ENCODE measurements around the gene ZNF12. TPM values are rescaled to one million over a fixed set of nuclear protein-coding genes. Genes with fewer than 3 reads are reported as not detected.
"Not testable (repeated sequence)": the region's sequence is repeated elsewhere in the genome, so short reads cannot be mapped to it uniquely, and the experiment has no call there.

The ZNF12 gene
- polyA plus RNA-seq (2011; rRNA removed), result 15.4 and 20.4 TPM in 2 replicates
- polyA minus RNA-seq (2011; rRNA and poly(A)+ RNA removed), result 11.9 and 21.3 TPM in 2 replicates

DNA sequence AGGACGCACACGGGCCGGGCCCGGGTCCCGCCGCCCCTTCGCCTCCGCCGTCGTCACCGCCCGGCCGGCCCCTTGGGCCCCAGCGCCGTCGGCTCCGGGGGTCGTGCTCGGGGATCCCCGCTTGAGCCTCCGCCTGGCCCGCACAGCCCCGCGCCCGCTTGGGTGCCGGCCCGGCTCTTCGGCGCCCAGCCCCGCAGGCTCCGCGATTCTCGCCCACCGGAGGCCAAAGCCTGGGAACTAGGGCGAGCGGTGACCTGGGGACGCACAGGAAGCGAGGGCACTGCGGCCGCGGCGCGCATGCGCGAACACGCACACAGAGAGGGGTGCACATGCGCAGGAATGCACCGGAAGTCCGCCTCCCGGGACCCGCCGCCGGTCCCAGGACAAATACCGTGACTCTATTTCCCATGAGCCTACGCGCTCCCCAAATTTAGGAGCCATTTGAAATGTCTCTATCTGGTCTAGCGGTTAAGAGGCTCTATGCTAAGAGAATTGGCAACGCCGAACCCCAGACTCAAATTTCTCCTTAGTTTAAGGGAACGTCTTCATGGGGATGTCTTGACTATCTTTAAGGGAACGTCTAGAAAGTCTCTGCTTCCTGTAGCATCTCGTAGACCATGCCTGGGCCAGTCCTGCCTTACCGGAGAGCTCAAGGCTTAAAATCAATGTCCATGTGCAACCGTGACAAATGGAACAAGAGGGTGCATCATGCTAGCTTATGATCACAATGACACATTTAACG, at the start of gene ZNF12:
TSS of gene ZNF12 (minus strand) at position 282 of the 742 bp plus-strand sequence. CDS start 1,774 bp downstream, outside the sequence.
- H3K4me3 ChIP-seq (ENCODE audit: low read depth, low read length), result peak within 1 kb of the TSS; percentile 90
- ChIA-PET CTCF (no interaction called here), POLR2A (interaction anchor here (0.7 kb wide), 1 partner anchor 70 kb away, joined by 3 read pairs; the partner anchor contains the start of gene ZNF316)
- H3K27me3 ChIP-seq (ENCODE audit: control insufficient read depth, insufficient read depth, low read length), result no peaks in the 10 kb centered on the region
- peak; percentile 81 for DNase-seq (ENCODE audit: low read depth, low spot score)
- peaks cover 36% of the 10 kb centered on the region for H3K9me3 ChIP-seq (ENCODE audit: control insufficient read depth, insufficient read depth, low read length)
- TF ChIP-seq, protein P1, sequence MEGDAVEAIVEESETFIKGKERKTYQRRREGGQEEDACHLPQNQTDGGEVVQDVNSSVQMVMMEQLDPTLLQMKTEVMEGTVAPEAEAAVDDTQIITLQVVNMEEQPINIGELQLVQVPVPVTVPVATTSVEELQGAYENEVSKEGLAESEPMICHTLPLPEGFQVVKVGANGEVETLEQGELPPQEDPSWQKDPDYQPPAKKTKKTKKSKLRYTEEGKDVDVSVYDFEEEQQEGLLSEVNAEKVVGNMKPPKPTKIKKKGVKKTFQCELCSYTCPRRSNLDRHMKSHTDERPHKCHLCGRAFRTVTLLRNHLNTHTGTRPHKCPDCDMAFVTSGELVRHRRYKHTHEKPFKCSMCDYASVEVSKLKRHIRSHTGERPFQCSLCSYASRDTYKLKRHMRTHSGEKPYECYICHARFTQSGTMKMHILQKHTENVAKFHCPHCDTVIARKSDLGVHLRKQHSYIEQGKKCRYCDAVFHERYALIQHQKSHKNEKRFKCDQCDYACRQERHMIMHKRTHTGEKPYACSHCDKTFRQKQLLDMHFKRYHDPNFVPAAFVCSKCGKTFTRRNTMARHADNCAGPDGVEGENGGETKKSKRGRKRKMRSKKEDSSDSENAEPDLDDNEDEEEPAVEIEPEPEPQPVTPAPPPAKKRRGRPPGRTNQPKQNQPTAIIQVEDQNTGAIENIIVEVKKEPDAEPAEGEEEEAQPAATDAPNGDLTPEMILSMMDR (IDR thresholded peaks at IDR 0.05; ENCODE audit: low read depth, low read length), result no peak
- peak within 1 kb of the TSS; percentile 69 for H3K27ac ChIP-seq (ENCODE audit: low read depth, low read length)

GRCh38 chr7:6753964-6754363, 47.2 kb upstream of the ZNF12 start, which contains the start of gene RSPH10B2:
Gene RSPH10B2, plus strand, starts transcription at chr7:6754103. Its CDS starts 3,575 bp downstream, at chr7:6757678.
- H3K9me3 ChIP-seq (ENCODE audit: control insufficient read depth, insufficient read depth, low read length); H3K27me3 ChIP-seq (ENCODE audit: control insufficient read depth, insufficient read depth, low read length); H3K4me3 ChIP-seq (ENCODE audit: low read depth, low read length); CTCF ChIA-PET; POLR2A ChIA-PET; H3K27ac ChIP-seq (ENCODE audit: low read depth, low read length); DNase-seq (ENCODE audit: low read depth, low spot score): not testable (repeated sequence)

DNA sequence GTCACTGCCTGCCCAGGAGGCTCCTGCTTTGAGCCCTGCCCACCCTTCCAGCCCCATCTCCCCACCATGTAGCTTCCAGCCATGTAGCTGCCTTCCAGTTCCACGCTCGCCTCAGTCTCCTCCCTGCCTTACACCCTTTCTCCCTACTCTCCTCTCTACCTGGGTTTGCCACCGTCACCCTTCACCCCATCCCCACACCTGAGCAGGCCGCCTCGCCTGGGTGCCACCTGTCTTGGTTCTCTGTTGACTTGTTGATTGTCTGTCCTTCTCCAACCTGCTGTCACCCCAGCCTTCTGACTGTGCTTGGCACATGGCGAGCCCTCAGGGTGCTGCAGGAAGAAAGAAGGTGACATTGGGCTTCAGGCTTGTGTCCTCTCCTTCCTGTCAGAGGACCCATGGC, 43.4 kb upstream of the ZNF12 start:
- CTCF ChIA-PET; H3K27ac ChIP-seq (ENCODE audit: low read depth, low read length); H3K27me3 ChIP-seq (ENCODE audit: control insufficient read depth, insufficient read depth, low read length); H3K9me3 ChIP-seq (ENCODE audit: control insufficient read depth, insufficient read depth, low read length); POLR2A ChIA-PET; H3K4me3 ChIP-seq (ENCODE audit: low read depth, low read length); DNase-seq (ENCODE audit: low read depth, low spot score): not testable (repeated sequence)

- DNase-seq (ENCODE audit: low read depth, low spot score); POLR2A ChIA-PET; H3K27me3 ChIP-seq (ENCODE audit: control insufficient read depth, insufficient read depth, low read length); H3K4me3 ChIP-seq (ENCODE audit: low read depth, low read length); H3K9me3 ChIP-seq (ENCODE audit: control insufficient read depth, insufficient read depth, low read length); H3K27ac ChIP-seq (ENCODE audit: low read depth, low read length); CTCF ChIA-PET: not testable (repeated sequence)
Observed at GRCh38 chr7:6749335-6749734, 42.6 kb upstream of the ZNF12 start.

- CTCF ChIA-PET, POLR2A ChIA-PET: not testable (repeated sequence)
Observed at GRCh38 chr7:6744410-6745100, 37.8 kb upstream of the ZNF12 start.

DNA sequence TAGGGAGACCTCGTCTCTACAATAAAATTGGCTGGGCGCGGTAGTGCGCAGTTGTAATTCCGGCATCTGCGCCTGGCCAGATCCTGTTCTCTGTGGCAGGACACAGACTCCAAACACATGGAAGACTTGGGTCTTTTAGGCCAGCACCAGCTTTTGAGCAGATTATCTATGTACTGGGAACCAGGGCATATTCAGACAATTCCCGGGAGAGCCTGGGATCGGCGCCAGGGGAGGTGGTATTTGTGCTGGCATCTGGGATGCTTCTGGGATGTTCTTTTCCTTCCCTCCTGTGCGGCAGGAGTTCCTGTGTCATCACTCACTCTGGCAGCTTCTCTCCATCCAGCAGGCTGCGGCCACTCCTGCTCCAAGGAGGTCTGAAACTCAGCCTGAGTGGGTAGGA, 31.7 kb upstream of the ZNF12 start:
- H3K4me3 ChIP-seq (ENCODE audit: low read depth, low read length); POLR2A ChIA-PET; H3K27ac ChIP-seq (ENCODE audit: low read depth, low read length); H3K9me3 ChIP-seq (ENCODE audit: control insufficient read depth, insufficient read depth, low read length); CTCF ChIA-PET; H3K27me3 ChIP-seq (ENCODE audit: control insufficient read depth, insufficient read depth, low read length); DNase-seq (ENCODE audit: low read depth, low spot score): not testable (repeated sequence)

More at GRCh38 chr7:6744410-6745100, 37.8 kb upstream of the ZNF12 start:
- H3K9me3 ChIP-seq (ENCODE audit: control insufficient read depth, insufficient read depth, low read length); H3K27me3 ChIP-seq (ENCODE audit: control insufficient read depth, insufficient read depth, low read length); H3K27ac ChIP-seq (ENCODE audit: low read depth, low read length); H3K4me3 ChIP-seq (ENCODE audit: low read depth, low read length); DNase-seq (ENCODE audit: low read depth, low spot score): not testable (repeated sequence)

GRCh38 chr7:6730343-6730633, 23.5 kb upstream of the ZNF12 start:
- Histone ChIP-seq H3K9me3 (ENCODE audit: control insufficient read depth, insufficient read depth, low read length) (peaks cover 3% of the 10 kb centered on the region), H3K4me3 (ENCODE audit: low read depth, low read length) (peak overlapping the region; percentile 84), H3K27me3 (ENCODE audit: control insufficient read depth, insufficient read depth, low read length) (no peaks in the 10 kb centered on the region), H3K27ac (ENCODE audit: low read depth, low read length) (peak overlapping the region; percentile 70)
- TF ChIP-seq, protein P1 (IDR thresholded peaks at IDR 0.05; ENCODE audit: low read depth, low read length), result no peak
- DNase-seq (ENCODE audit: low read depth, low spot score), result no peak
- ChIA-PET CTCF (no interaction called here), POLR2A (no interaction called here)
